Activated T-helper 1 cell treated with Interleukin-2 at 50 U/mL for 16 hours (primary cell): ENCODE results near the gene E2F4.

Source experiments
- DNase-seq: peaks from one replicate; pipeline ENCODE4 v3.0.0-alpha.2; 2020; ENCODE audit warnings: low read depth

The E2F4 gene

DNA sequence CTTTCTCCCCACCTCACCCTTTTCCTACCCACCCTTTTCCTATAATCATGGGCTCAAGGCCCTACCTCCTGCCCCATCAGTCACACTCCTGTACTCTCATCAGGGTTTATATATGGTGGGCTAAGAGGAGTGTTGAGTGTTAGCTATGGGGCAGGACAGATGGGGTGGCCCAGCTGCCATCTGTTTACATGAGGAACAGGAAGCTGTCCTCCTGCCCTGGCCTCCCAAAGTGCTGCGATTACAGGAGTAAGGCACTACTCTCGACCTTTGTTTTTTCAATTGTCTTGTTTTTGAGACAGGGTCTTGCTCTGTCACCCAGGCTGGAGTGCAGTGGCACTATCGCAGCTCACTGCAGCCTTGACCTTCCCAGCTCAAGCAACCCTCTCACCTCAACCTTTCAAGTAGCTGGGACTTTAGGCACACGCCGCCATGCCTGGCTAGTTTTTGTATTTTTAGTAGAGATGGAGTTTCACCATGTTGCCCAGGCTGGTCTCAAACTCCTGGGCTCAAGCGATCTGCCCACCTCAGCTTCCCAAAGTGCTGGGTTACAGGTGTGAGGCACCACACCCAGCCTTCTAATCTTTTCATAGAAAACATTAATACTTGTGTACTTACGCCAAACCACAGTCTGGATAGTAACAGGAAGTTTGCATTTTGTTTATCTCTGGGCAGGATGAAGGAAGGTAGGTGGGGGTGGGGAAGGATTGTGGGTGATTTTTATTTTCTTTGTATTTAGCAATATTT, 33.9 kb upstream of the E2F4 start:
- no peak for DNase-seq

DNA sequence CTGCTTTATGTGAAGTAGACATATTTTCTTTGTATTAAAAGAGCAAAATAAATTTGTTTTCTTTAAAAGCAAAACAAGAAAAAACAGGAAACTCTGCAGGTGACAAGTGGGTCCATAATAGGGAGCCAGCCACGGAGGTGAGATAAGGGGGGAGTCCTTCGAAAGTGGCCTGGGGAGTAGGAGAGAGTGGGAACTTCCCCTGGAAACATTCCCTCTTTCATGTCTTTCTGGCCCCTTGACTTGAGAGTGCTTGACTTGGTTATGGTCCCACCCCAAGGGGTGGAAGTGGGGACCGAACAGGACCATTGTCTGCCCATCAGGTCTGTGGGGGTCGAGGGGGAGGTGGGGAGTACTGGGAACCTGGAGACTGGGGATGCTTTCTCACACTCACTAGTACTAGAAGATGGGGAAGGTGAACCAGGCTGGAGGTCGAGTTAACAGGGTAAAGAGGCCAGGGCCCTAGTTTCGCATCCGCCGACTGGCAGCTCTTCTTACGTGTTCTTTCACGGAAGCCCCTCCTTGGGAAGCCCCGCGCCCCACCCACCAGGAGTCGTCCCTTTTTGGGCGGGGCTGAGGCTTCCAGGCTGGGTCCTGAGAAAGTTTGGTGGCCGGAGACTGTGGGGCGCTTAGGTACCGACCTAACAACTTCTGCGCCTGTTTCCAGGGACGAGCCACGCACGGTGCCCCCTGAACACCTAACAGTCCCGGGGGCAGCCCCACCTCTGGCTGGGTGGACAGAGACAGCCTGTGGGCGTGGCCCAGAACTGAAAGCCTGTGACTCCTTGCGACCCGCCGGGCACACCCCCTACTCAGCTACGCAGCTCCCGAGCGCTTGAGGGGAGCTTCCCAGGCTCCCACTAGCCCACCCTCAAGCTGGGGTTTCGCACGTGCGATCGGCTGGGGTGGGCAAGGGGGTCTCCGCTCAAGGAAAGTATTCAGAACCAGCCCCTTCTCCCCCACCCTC, 33.0 kb upstream of the E2F4 start:
- peak; percentile 73 for DNase-seq

DNA sequence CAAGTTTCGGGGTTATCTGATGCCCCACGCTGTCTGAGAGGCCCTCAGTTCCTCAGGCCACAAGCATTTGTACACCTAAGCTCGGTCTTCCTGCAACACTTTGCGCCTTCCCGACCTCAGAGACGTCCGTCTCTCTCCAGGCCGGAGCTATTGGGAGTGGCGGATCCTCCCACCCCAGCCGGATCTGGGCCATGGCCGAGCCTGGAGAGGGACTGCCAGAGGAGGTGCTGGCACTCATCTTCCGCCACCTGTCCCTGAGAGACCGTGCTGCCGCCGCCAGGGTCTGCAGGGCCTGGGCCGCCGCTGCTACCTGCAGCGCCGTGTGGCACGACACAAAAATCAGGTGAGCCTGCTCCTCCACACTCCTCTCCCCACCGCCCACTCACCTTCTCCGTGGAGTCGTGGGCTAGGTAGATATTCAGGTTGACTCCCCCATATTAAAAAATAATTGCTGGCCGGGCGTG, 30.3 kb upstream of the E2F4 start:
- no peak for DNase-seq

DNA sequence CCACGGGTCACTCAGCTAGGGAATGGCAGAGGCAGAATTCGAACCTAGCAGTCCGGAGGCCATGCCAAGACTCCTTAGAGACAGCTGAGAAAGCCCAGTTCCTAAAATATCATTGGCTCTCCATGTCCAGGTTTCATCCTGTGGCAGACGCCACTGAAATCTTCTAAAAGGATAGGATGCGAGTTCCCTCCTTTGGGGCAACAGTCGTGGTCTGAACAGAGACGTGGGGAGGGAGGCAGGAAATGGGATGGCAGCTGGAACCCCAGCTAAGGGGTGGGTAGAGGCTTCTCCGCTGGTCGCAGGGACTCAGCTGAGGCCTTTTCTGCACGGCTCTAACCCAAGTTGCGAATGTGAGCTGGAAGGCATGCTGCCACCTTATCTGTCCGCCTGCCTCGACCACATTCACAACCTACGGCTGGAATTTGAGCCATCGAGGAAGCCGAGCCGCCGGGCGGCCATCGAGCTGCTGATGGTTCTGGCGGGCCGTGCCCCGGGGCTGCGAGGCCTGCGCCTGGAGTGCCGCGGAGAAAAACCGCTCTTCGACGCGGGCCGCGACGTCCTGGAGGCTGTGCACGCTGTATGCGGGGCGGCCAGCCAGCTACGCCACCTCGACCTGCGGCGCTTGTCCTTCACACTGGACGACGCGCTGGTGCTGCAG, 29.3 kb upstream of the E2F4 start:
- no peak for DNase-seq

DNA sequence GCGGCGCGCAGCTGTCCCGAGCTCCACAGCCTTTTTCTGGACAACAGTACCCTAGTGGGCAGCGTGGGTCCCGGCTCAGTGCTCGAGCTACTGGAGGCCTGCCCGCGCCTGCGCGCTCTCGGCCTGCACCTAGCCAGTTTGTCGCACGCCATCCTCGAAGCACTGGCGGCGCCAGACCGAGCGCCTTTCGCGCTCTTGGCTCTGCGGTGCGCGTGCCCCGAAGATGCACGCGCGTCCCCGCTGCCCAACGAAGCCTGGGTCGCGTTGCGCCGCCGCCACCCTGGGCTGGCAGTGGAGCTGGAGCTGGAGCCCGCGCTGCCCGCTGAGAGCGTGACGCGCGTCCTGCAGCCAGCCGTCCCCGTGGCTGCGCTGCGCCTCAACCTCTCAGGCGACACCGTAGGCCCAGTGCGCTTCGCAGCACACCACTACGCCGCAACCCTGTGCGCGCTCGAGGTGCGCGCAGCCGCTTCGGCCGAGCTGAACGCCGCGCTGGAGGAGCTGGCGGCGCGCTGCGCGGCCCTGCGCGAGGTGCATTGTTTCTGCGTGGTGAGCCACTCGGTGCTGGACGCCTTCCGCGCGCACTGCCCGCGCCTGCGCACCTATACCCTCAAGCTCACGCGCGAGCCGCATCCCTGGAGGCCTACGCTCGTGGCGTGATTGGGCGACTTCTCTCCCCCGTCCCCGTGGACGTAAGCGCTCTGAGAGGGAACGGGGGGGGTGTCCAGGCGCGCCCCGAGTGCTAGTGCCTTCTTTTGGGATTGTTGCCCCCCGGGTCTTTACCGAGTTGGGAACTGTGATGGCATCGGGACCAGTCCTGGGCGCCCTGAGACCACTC, 28.6 kb upstream of the E2F4 start:
- peak; percentile 28 for DNase-seq

DNA sequence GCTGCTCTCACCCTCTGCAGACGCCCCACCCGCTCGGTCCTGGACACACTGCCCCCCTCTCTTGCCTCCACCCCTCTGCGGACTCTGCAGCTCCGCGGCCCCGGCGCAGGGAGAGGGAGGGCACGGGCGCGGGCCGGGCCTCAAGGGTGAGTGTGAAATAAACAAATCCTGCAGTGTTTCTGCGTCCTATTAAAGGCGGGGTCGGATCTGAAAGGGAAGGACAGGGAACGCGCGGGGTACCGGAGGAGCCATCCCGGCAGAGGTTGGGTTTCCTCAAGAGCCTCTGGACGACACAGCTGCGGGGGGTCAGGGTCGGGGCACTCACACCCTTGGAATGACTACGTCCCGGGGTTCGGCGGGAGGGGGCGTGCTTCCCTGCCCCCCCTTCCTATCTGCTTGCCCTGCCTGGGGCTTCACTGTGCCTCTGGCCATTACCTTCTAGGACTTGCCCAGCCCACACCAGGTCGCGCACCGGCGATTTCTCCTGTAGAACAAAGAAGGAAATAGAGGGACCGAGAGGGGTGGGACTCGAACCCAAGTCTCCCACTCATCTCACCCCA, 27.9 kb upstream of the E2F4 start:
- DNase-seq, result no peak

DNA sequence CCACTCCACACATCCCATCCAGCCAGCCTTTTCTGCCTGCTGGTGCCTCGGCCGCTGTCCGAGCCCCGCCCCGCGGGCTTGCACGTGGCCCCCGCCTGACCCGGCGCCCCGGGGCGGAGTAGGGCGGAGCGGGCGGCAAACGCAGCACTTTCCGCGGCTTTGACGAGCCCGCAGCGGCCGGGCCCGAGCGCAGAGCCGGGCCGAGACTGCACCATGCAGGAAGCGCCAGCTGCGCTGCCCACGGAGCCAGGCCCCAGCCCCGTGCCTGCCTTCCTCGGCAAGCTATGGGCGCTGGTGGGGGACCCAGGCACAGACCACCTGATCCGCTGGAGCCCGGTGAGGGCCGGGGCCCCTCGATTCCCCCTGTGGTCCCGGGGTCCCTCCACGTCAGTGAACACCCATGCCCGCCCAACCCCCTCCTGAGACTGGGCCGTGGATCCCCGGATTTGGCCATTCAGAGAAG, 27.3 kb upstream of the E2F4 start, which contains the start of gene HSF4:
TSS of gene HSF4 (plus strand) at position 147 of the 463 bp plus-strand sequence. CDS start at position 214, 67 bp downstream.
- no peak for DNase-seq

DNA sequence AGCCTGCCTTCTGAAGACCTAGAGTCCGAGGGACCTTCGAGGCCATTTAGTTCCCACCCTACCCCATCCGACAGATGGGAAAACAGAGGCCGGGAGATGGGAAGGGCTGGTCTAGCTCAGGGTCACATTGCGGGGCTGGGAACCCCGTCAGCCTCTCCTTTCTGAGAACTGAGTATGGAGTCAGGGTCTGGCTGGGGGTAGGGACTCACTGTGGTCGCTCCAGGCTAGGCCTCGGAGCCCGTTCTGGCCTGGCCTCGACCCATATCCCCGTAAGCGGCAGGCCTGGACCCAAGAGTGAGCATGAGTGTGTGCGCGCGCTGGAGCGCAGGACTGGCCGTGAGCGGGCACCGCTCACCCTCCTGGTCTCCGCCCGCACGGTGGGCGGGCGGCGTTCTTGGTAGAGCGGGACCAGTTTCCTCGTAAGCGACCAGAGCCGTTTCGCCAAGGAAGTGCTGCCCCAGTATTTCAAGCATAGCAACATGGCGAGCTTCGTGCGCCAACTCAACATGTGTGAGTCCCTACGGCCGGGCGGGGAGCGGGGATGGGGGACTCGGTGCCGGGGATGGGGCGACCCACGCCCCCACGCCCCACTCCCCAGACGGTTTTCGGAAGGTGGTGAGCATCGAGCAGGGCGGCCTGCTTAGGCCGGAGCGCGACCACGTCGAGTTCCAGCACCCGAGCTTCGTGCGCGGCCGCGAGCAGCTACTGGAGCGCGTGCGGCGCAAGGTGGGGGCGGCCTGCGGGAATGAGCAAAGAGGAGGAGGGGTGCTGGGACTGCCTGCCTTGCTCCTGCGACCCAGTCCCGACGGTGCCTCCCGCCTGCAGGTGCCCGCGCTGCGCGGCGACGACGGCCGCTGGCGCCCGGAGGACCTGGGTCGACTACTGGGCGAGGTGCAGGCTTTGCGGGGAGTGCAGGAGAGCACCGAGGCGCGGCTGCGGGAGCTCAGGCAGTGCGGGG, 26.6 kb upstream of the E2F4 start:
- no peak for DNase-seq

DNA sequence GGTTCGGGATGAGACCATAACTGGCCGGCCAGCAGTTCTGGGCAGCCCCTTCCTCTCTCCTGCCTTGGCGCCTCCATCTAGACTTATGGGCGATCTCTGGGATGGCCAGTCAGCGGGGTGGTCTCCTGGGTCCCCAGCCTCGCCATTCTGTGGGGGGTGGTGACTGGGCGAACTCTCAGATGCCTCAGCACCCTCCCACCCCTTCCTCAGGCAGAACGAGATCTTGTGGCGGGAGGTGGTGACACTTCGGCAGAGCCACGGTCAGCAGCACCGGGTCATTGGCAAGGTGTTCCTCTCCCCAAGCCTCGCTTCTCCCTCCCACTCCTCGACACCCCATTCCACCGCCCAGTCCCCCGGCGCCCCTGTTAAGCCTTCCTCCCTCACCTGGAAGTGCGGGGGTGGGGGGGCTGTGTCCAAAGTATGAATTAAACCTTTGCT, 25.8 kb upstream of the E2F4 start:
- no peak for DNase-seq

DNA sequence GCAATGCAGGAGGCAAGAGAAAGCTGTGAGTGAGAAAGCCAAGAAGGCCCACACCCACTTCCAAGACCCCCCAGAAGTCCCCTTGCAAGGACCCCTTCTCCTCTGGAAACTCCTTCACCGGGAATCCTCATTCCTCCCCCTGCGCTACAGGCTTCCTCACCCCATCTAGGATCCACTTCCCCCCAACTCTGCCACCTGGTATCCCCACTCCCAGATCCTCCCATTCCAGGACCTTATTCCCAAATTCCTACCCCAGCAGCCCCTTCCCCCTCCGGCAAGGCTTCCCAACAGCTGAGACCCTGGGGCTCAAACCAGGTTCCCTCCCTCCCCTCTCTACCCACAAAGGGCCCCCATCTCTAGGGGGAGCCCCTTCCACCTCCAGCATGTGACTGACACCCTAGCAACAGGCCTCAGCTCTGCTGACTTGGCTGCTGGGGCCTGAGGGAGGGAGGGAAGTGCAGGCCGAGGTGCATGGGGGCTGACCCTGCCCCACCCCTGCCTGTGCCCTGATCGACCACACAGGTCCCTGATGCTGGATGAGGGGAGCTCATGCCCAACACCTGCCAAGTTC, 25.3 kb upstream of the E2F4 start:
- no peak for DNase-seq

DNA sequence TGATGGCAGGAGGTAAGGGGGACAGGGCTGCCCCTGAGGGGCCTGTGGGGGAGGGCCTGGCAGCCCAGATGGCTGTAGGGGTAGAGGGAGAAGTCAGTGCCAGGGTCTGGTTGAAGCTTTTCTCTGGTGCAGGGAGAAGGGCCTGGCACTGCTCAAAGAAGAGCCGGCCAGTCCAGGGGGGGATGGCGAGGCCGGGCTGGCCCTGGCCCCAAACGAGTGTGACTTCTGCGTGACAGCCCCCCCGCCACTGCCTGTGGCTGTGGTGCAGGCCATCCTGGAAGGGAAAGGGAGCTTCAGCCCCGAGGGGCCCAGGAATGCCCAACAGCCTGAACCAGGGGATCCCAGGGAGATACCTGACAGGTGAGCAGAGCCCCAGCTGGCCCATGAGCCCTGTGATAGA, 24.4 kb upstream of the E2F4 start:
- DNase-seq, result no peak

DNA sequence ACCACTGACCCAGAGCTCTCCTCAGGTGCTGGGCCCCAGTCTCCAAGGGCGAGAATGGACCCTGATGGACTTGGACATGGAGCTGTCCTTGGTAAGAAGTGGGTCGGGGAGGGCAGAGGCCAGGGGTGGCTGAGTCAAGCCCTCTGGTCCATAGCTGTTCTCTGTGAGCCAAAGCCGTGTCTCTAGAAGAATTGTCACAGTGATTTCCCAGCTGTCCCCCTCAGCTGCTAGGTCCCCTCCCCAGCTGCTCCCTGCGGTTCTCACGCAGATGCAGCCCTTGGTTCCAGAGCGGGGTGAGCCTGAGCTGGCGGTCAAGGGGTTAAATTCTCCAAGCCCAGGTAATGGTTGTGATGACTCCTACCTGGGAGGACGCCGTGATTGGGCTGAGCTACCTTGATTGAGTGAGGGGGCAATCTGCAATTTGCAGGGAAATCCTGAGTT, 22.9 kb upstream of the E2F4 start:
- DNase-seq, result no peak

DNA sequence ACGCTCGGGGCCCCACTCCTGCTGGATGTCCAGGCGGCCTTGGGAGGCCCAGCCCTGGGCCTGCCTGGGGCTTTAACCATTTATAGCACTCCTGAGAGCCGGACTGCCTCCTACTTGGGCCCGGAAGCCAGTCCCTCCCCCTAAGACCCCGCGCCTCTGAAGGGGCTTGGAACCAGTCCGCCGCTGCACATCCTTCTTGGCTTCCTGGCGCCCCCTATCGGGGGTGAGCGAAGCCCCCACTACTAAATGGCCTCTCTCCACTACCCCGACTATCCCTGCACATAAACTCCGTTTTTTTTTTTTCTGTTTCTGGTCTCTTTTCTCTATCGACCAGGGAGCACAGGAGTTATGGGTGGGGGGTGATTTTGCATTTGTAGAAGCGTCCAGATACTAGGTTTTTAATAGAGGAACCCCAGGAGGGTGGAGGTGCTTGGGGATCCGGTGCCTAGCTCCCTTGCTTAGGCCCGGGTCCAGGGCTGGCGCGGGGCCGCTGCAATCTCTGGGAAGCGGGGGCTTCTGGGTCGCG, 22.2 kb upstream of the E2F4 start:
- DNase-seq, result no peak

DNA sequence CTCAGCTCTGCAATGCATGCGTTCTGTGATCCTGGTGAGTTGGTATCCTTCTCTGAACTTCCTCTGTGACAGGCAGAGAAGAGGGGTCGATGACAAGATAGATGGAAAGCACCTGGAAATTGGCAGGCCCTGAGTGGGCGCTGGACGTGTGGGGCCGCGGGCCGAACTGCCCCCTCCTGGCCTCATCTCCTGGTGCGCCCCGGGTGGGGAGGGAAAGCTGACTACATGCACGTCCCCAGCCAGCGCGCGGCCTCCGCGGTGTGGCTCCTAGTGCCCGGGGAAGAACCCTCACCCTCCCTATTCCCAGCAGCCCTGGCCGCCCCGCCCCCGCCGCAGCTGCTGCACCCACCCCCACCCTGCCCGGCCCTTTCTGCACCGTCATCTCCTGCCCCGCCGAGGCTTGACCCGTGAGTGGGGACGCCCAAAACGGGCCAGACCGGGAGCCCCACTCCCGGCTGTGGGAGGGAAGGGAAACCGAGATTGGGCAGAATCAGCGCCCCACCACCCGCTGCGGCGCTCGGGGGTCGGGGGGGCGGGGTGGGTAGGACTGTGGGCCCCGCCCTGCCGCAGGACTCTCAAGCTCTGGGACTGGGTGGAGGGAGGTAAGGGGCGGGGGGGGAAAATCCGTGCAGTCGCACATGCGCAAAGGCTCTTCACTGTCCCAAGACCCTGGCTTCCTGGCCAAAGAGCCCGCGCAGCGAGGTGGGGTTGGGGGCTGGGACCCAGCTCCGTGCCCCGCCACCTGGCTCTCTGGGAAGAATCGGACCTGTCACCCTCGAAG, 21.6 kb upstream of the E2F4 start, which contains the start of gene NOL3:
TSS of gene NOL3 (plus strand) at position 371 of the 781 bp plus-strand sequence.
- no peak for DNase-seq

DNA sequence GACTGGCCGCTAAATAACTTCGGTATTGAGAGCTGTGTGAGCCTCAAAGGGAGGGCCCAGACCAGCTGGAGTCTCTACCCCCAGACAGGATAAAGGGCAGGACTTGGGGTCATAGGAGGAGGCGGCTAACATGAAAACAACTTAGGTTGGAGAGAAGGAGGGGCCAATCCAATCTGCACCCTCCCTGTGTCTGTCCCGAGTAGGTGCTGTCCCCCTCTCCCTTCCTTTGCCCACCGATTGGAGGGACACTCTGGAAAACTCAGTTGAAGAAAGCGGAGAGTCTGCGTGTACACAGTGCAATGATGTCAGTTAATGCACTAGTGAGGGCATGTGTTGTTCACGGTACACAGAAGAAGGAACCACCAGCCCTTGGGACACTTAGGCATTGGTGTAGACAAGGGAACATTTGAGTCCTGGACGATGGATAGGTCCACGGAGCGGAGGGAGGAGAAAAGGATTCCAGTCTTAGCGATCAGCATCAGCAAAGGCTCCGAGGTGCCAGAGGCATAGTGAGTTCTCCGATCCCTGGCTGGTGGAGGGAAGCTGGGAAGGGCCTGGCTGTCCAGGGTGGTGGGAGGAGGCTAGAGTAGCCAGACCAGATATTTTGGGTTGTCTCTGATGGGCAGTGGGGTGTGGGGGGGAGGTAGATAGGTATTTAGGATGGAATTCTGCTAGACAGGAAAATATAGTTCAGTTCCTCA, 20.9 kb upstream of the E2F4 start:
- DNase-seq, result no peak

DNA sequence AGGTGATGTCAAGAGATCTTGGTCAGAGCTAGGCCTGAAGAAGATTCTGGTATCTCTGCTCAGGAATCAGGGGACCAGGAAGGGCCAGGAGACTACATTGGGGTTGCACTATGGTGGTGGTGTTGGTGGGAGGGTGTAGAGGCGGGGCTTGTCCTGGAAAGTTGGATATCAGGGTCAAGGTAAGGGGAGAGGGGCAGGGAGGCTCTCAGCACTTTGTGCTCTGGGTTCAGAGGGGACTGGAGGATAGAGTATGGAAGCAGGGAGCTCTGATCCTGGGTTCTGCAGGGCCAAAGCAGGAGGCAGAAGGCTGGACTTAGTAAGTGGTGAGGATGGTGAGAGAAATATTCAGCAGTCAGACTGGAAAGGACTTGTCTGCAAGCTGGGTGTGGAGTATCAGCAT, 18.6 kb upstream of the E2F4 start:
- no peak for DNase-seq
